HEK293 (cell line): ENCODE measurements around the gene IMMP2L.

Experiments used
- CTCF ChIA-PET: fragments of 350-600 bp; formaldehyde crosslinking; extraction: SDS; loops from one replicate; lab custom pipeline; 2021; ENCODE audit warnings: antibody characterized with exemption; lab: Yijun Ruan, JAX
- POLR2A ChIA-PET: fragments of 300-600 bp; formaldehyde crosslinking; extraction: SDS; loops from one replicate; lab custom pipeline; 2020; ENCODE audit warnings: antibody characterized with exemption, inconsistent platforms; lab: Yijun Ruan, JAX
- H3K27ac ChIP-seq: fragments of 200-500 bp; sonication (Bioruptor generic); 2 replicates; pipeline ENCODE4 v1.5.1; 2014; ENCODE audit warnings: low read depth, low read length, control low read depth, inconsistent platforms; ENCODE audit errors: extremely low read depth
- H3K36me3 ChIP-seq, 2 experiments: fragments of 200-500 bp in 1 of 2; sonication (Bioruptor generic) in 1 of 2; 1 replicate in 1 of 2; 2 replicates in 1 of 2; pipeline ENCODE4 v1.5.1; 2014 to 2017; ENCODE audit warnings: inconsistent platforms in 2 of 2, low read length in 2 of 2; ENCODE audit not compliant: control insufficient read depth in 2 of 2, insufficient read depth in 1 of 2
- H3K4me1 ChIP-seq: fragments of 200-500 bp; sonication (Bioruptor generic); 2 replicates; pipeline ENCODE4 v1.5.1; 2014; ENCODE audit warnings: mild to moderate bottlenecking, low read length, inconsistent platforms; ENCODE audit not compliant: control insufficient read depth, insufficient read depth
- H3K4me3 ChIP-seq: 2 replicates; pipeline ENCODE4 v1.5.1; 2011; ENCODE audit warnings: low read depth, mild to moderate bottlenecking, control low read depth, low read length, moderate library complexity
- H3K9me3 ChIP-seq: fragments of 200-500 bp; sonication (Bioruptor generic); 2 replicates; pipeline ENCODE4 v1.5.1; 2014; ENCODE audit warnings: low read depth, low read length, inconsistent platforms; ENCODE audit not compliant: control insufficient read depth, insufficient read depth
- PBX3 ChIP-seq: sonication (generic); formaldehyde crosslinking; IDR thresholded peaks from 2 replicates; pipeline ENCODE4 v1.8.1; 2022; ENCODE audit warnings: mild to moderate bottlenecking, moderate library complexity, missing genetic modification reagents
- SCRT1 ChIP-seq: fragments of 450-650 bp; formaldehyde crosslinking; IDR thresholded peaks from 2 replicates; pipeline ENCODE4 v1.5.1; 2016; ENCODE audit warnings: missing biosample characterization, missing genetic modification characterization, borderline replicate concordance
- SCRT2 ChIP-seq: fragments of 450-650 bp; formaldehyde crosslinking; IDR thresholded peaks from 2 replicates; pipeline ENCODE4 v1.5.1; 2016; ENCODE audit warnings: missing biosample characterization, missing genetic modification characterization
- ZBTB11 ChIP-seq: fragments of 450-650 bp; formaldehyde crosslinking; conservative IDR thresholded peaks from 2 replicates; pipeline ENCODE4 v1.5.1; 2016; ENCODE audit warnings: low read depth, missing biosample characterization, missing genetic modification characterization
- ZFHX2 ChIP-seq: fragments of 450-650 bp; formaldehyde crosslinking; conservative IDR thresholded peaks from 2 replicates; pipeline ENCODE4 v1.5.1; 2016; ENCODE audit warnings: missing biosample characterization, missing genetic modification characterization
- ZNF138 ChIP-seq: fragments of 450-650 bp; formaldehyde crosslinking; IDR thresholded peaks from 2 replicates; pipeline ENCODE4 v1.5.1; 2016; ENCODE audit warnings: missing biosample characterization, missing genetic modification characterization, borderline replicate concordance
- ZNF16 ChIP-seq: fragments of 450-650 bp; formaldehyde crosslinking; IDR thresholded peaks from 2 replicates; pipeline ENCODE4 v1.5.1; 2016; ENCODE audit warnings: low read depth, missing biosample characterization, missing genetic modification characterization
- ZNF169 ChIP-seq: fragments of 450-650 bp; formaldehyde crosslinking; IDR thresholded peaks from 2 replicates; pipeline ENCODE4 v1.5.1; 2016; ENCODE audit warnings: missing biosample characterization, missing genetic modification characterization
- ZNF23 ChIP-seq: fragments of 450-650 bp; formaldehyde crosslinking; IDR thresholded peaks from 2 replicates; pipeline ENCODE4 v1.5.1; 2016; ENCODE audit warnings: missing biosample characterization, missing genetic modification characterization, borderline replicate concordance
- ZNF311 ChIP-seq: fragments of 450-650 bp; formaldehyde crosslinking; IDR thresholded peaks from 2 replicates; pipeline ENCODE4 v1.5.1; 2017; ENCODE audit warnings: missing biosample characterization, missing genetic modification characterization, borderline replicate concordance
- ZNF324 ChIP-seq: fragments of 450-650 bp; formaldehyde crosslinking; IDR thresholded peaks from 2 replicates; pipeline ENCODE4 v1.5.1; 2016; ENCODE audit warnings: missing biosample characterization, missing genetic modification characterization
- ZNF558 ChIP-seq: fragments of 450-650 bp; formaldehyde crosslinking; IDR thresholded peaks from 2 replicates; pipeline ENCODE4 v1.5.1; 2016; ENCODE audit warnings: missing biosample characterization, missing genetic modification characterization
- ZNF580 ChIP-seq: fragments of 450-650 bp; formaldehyde crosslinking; IDR thresholded peaks from 2 replicates; pipeline ENCODE4 v1.5.1; 2016; ENCODE audit warnings: missing biosample characterization, missing genetic modification characterization
- ZNF610 ChIP-seq: fragments of 450-650 bp; formaldehyde crosslinking; IDR thresholded peaks from 2 replicates; pipeline ENCODE4 v1.5.1; 2016; ENCODE audit warnings: missing biosample characterization, missing genetic modification characterization, borderline replicate concordance
- ZNF660 ChIP-seq: fragments of 450-650 bp; IDR thresholded peaks from 2 replicates; pipeline ENCODE4 v1.5.1; 2018; ENCODE audit warnings: missing biosample characterization, mild to moderate bottlenecking, missing genetic modification characterization
- ZNF707 ChIP-seq: fragments of 450-650 bp; formaldehyde crosslinking; IDR thresholded peaks from 2 replicates; pipeline ENCODE4 v1.5.1; 2016; ENCODE audit warnings: missing biosample characterization, missing genetic modification characterization
- ZNF777 ChIP-seq: fragments of 450-650 bp; formaldehyde crosslinking; IDR thresholded peaks from 2 replicates; pipeline ENCODE4 v1.5.1; 2017; ENCODE audit warnings: missing biosample characterization, missing genetic modification characterization, borderline replicate concordance
- ZNF837 ChIP-seq: fragments of 450-650 bp; formaldehyde crosslinking; IDR thresholded peaks from 2 replicates; pipeline ENCODE4 v1.5.1; 2016; ENCODE audit warnings: missing biosample characterization, missing genetic modification characterization
- ZSCAN30 ChIP-seq: fragments of 450-650 bp; IDR thresholded peaks from 2 replicates; pipeline ENCODE4 v1.5.1; 2018; ENCODE audit warnings: missing biosample characterization, mild to moderate bottlenecking, missing genetic modification characterization, moderate library complexity
- ZSCAN4 ChIP-seq: fragments of 450-650 bp; formaldehyde crosslinking; IDR thresholded peaks from 2 replicates; pipeline ENCODE4 v1.5.1; 2017; ENCODE audit warnings: missing biosample characterization, missing genetic modification characterization
- TF ChIP-seq, protein P1 (sequence below): fragments of 450-650 bp; formaldehyde crosslinking; IDR thresholded peaks from 2 replicates; pipeline ENCODE4 v1.5.1; 2017; ENCODE audit warnings: missing biosample characterization, missing genetic modification characterization

Gene IMMP2L

GRCh38 chr7:111352319-111352718, 210.0 kb downstream of the IMMP2L start (continued):
- TF ChIP-seq PBX3, result no peak
- TF ChIP-seq ZNF138 (tag by site-specific recombination), result no peak
- no peak for TF ChIP-seq ZNF660 (tag by site-specific recombination)
- TF ChIP-seq ZNF16 (tag by site-specific recombination), result no peak
- no peak for TF ChIP-seq ZSCAN30
- TF ChIP-seq SCRT2 (tag by site-specific recombination), result no peak
- TF ChIP-seq, protein P1, sequence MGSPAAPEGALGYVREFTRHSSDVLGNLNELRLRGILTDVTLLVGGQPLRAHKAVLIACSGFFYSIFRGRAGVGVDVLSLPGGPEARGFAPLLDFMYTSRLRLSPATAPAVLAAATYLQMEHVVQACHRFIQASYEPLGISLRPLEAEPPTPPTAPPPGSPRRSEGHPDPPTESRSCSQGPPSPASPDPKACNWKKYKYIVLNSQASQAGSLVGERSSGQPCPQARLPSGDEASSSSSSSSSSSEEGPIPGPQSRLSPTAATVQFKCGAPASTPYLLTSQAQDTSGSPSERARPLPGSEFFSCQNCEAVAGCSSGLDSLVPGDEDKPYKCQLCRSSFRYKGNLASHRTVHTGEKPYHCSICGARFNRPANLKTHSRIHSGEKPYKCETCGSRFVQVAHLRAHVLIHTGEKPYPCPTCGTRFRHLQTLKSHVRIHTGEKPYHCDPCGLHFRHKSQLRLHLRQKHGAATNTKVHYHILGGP (tag by site-specific recombination), result no peak
- TF ChIP-seq, all 188 proteins: peak for 0

DNA sequence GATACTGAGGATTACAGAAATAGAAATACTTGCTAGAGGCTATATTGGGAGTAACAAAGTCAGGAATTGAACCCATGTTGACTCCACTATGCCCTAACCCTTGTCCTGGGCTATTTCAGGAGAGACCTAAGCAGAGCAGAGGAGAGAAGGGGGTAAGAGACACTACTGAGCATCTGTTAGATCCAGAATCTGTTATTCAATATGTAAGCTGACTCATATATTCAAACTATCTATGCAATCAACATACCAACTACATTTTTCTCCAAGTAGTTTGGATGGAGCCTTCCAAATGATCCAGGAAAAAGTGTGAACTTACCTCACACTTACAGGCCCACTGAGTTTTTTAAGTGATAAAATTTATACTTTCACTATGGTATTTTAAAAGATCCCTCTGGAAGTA, 216.1 kb downstream of the IMMP2L start:
- H3K4me1 ChIP-seq, result no peaks in the 10 kb centered on the region
- H3K27ac ChIP-seq, result no peak overlapping the region
- no peak overlapping the region for H3K4me3 ChIP-seq
- H3K9me3 ChIP-seq, result no peaks in the 10 kb centered on the region
- H3K36me3 ChIP-seq, result no peaks in the 10 kb centered on the region
- CTCF ChIA-PET, result no interaction called here
- POLR2A ChIA-PET, result no interaction called here
- TF ChIP-seq ZBTB11 (tag by site-specific recombination) (no peak), ZNF610 (tag by site-specific recombination) (no peak), ZNF707 (tag by site-specific recombination) (no peak)

- ChIA-PET POLR2A (no interaction called here), CTCF (no interaction called here)
- no peaks in the 10 kb centered on the region for H3K4me1 ChIP-seq
- no peaks in the 10 kb centered on the region for H3K9me3 ChIP-seq
- no peak overlapping the region for H3K27ac ChIP-seq
- no peaks in the 10 kb centered on the region for H3K36me3 ChIP-seq
- TF ChIP-seq ZNF324 (tag by site-specific recombination) (no peak), SCRT1 (tag by site-specific recombination) (no peak), ZNF311 (no peak)
- H3K4me3 ChIP-seq, result no peak overlapping the region
Measured at GRCh38 chr7:111343017-111343416, 219.3 kb downstream of the IMMP2L start.

DNA sequence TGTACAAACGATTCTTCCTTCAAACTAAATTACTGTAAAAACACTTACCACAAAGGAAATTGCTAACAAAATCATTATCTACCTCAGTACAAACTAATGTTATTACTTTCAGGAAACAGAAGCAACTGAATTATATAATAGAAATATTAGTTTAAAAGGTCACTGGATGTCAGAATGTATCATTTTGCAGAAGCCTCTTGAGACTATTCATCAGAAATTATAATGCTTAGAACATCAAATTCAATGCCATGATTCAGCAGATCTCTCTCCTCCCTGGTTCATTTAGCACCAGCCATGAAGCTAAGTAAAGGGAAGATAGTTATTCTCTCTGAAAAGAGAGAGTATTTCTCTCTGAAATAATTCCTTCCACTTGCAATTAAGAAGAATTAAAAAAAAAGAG, 223.3 kb downstream of the IMMP2L start:
- Histone ChIP-seq H3K9me3 (no peaks in the 10 kb centered on the region), H3K36me3 (no peaks in the 10 kb centered on the region), H3K27ac (no peak overlapping the region), H3K4me3 (no peak overlapping the region), H3K4me1 (no peaks in the 10 kb centered on the region)
- CTCF ChIA-PET, result interaction anchor here (0.7 kb wide), 1 partner anchor 1152 kb away, joined by 4 read pairs; no protein-coding TSS in a partner anchor
- POLR2A ChIA-PET, result no interaction called here
- TF ChIP-seq ZNF580 (tag by site-specific recombination), result no peak
- no peak for TF ChIP-seq ZNF777 (tag by site-specific recombination)
- no peak for TF ChIP-seq ZFHX2 (tag by site-specific recombination)
- no peak for TF ChIP-seq ZNF169
- TF ChIP-seq ZNF837 (tag by site-specific recombination), result no peak
- TF ChIP-seq ZSCAN4 (tag by site-specific recombination), result no peak
- no peak for TF ChIP-seq ZNF558
- no peak for TF ChIP-seq ZNF23 (tag by site-specific recombination)
